Stimulated activated naive CD8-positive, alpha-beta T cell treated with anti-CD3 and anti-CD28 coated beads, Interleukin-15, amount 100 ng/mL, for 72 hours (primary cell): ENCODE results near the gene FIBP.
"Not testable (repeated sequence)": the region's sequence is repeated elsewhere in the genome, so short reads cannot be mapped to it uniquely, and the experiment has no call there.

Source experiments
- ATAC-seq: fragments of 150-1000 bp; cut with Tn5 transposase; 2 replicates; pipeline ENCODE4 v1.10.0; 2021; ENCODE audit warnings: mild to moderate bottlenecking, moderate library complexity
- DNase-seq, 2 donors: peaks; one replicate each; pipeline ENCODE4 v3.0.0; 2021 to 2022
- H3K27ac Mint-ChIP-seq, 2 donors: one replicate each; pipeline ENCODE4 v1.8.0; 2022; ENCODE audit warnings: mild to moderate bottlenecking in 2 of 2, mixed read lengths in 2 of 2, moderate library complexity in 2 of 2
- H3K27me3 Mint-ChIP-seq: one replicate; pipeline ENCODE4 v1.8.0; 2022; ENCODE audit warnings: mixed read lengths
- H3K4me1 Mint-ChIP-seq: one replicate; pipeline ENCODE4 v1.8.0; 2022; ENCODE audit warnings: mild to moderate bottlenecking, mixed read lengths
- H3K4me3 Mint-ChIP-seq, 2 donors: one replicate each; pipeline ENCODE4 v1.8.0; 2022; ENCODE audit warnings: mild to moderate bottlenecking in 2 of 2, mixed read lengths in 2 of 2, moderate library complexity in 1 of 2
- H3K9me3 Mint-ChIP-seq, 2 donors: one replicate each; pipeline ENCODE4 v1.8.0; 2022; ENCODE audit warnings: mixed read lengths in 2 of 2

FIBP gene

DNA sequence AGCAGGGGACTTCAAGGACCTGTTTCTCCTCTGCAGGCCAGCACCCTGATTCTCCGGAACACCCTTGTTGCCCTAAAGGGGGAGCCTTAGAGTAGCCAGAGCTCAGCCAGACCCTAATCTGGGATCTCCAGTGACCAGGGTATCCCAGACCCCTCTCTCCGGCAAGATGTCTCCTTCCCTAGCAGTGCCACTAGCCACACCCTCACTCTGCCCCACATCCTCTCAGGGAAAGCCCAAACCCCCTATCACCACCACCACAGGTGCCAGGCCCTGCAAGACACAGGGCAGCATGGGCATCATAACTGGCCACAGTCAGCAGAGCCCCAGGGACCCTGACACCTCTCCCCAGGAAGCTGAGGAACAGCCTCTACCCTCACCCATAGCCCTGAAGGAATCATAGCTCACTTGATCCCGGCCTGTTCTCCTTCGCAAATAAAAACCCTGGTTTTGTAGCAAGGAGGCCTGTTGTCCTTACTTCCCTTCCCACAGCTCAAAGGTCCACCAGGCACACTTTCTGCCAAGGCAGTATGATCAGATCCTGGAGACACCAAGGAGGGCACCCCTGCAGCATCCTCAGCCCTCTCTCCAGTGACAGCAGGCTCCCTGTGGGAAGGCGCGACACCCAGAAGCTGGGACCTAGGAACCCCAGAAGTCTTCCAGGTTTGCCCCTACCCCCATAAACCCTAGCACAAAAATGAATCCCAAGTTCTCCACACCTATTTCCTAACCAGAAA is 34.9 kb downstream of the FIBP start:
- ATAC-seq, result no peak
- Mint-ChIP-seq H3K27ac (peak overlapping the region in 1 of 2 donors; percentile 97), H3K9me3 (peaks cover 0 to 9% of the 10 kb centered on the region in 2 donors), H3K4me3 (no peak overlapping the region), H3K27me3 (no peaks in the 10 kb centered on the region), H3K4me1 (peaks cover 50% of the 10 kb centered on the region)
- DNase-seq, result no peak

DNA sequence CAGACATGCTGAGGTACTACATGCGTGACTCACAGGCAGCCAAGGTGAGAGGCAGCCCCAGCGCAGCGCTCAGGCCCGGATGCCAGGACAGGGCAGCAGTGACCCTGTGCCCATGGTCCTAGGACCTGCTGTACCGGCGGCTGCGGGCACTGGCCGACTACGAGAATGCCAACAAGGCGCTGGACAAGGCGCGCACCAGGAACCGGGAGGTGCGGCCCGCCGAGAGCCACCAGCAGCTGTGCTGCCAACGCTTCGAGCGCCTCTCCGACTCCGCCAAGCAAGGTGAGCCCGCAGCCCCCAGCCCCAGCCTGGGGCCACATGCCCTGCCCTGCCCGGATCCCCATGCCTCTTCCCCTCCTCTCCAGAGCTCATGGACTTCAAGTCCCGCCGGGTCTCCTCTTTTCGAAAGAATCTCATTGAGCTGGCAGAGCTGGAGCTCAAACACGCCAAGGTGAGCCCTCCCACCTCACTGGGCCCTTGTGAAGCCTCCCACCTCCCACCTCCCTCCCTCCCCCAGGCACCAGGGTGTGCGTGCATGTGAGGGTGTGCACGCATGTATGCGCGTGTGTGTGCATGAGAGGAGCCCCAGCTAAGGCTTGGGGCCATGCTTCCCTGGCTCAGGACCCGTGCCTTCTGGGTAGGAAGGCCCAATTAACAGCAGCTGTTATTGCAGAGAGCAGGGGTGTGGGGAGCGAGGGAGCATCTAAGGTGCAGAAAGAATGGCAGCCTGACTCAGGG is 35.6 kb downstream of the FIBP start:
- H3K27ac Mint-ChIP-seq, result peak overlapping the region in 1 of 2 donors; percentile 77
- H3K9me3 Mint-ChIP-seq, result peaks cover 0 to 9% of the 10 kb centered on the region in 2 donors
- no peak for ATAC-seq
- H3K4me3 Mint-ChIP-seq, result no peak overlapping the region
- peaks cover 47% of the 10 kb centered on the region for H3K4me1 Mint-ChIP-seq
- no peak for DNase-seq
- H3K27me3 Mint-ChIP-seq, result no peaks in the 10 kb centered on the region

DNA sequence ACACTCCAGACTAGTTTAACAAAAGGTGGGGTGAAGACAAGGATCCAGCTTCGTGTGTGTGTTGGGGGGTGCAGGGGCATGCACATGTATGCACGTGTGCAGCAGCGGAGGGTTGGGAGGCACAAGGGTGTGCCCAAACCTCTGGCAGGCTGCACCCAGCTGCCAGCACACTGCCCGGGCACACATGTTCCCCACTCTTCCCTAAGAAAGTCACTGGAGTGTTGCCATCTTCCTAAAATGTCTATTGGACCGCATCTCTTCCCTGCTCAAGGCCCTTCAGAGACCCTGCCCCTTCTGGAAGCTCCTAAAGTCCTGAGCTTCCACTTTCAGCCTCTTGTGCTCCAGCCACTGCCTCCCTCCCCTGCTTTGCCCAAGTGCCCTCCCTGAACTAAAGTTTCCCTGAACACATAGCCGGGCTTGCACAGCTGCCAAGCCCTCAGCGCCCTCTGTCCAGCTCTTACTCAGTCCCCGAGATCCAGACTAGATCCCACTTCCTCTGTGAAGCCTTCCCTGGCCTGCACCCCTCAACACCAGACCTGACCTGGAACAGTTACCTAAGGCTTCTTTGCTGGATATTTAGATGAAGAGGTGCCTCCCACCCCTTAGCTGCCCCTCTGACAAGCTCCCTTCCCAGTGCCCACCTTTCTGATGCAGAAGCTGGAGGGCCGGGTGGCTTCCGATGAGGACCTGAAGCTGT is 36.3 kb downstream of the FIBP start:
- H3K4me1 Mint-ChIP-seq, result peaks cover 47% of the 10 kb centered on the region
- no peak overlapping the region for H3K4me3 Mint-ChIP-seq
- ATAC-seq (no peak), DNase-seq (no peak)
- peaks cover 0 to 9% of the 10 kb centered on the region in 2 donors for H3K9me3 Mint-ChIP-seq
- H3K27ac Mint-ChIP-seq, result peak overlapping the region in 1 of 2 donors; percentile 77
- no peaks in the 10 kb centered on the region for H3K27me3 Mint-ChIP-seq

DNA sequence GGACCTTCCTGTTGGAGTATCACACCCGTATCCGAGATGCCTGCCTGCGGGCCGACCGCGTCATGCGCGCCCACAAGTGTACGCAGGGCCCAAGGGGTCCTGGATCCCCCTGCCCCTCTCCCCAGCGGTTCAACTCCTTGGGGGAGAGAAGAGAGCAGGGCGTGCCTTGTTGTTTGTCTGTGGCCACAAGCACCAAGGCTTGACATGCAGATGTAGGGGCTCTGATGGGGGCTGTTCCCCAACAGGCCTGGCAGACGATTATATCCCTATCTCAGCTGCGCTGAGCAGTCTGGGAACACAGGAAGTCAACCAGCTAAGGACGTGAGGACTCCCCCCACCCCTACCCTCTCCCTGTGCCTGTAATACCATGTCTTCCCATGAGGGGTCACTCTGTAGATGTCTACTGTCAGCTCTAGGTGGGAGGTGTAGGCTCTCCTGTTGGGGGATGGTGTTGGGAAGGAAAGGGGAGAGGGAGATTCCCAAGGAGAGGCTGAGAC is 37.1 kb downstream of the FIBP start:
- H3K4me1 Mint-ChIP-seq, result peaks cover 38% of the 10 kb centered on the region
- peaks cover 0 to 9% of the 10 kb centered on the region in 2 donors for H3K9me3 Mint-ChIP-seq
- ATAC-seq (peak; percentile 6), DNase-seq (peak in 1 of 2 donors; percentile 34)
- H3K27me3 Mint-ChIP-seq, result no peaks in the 10 kb centered on the region
- H3K4me3 Mint-ChIP-seq, result no peak overlapping the region
- H3K27ac Mint-ChIP-seq, result no peak overlapping the region

DNA sequence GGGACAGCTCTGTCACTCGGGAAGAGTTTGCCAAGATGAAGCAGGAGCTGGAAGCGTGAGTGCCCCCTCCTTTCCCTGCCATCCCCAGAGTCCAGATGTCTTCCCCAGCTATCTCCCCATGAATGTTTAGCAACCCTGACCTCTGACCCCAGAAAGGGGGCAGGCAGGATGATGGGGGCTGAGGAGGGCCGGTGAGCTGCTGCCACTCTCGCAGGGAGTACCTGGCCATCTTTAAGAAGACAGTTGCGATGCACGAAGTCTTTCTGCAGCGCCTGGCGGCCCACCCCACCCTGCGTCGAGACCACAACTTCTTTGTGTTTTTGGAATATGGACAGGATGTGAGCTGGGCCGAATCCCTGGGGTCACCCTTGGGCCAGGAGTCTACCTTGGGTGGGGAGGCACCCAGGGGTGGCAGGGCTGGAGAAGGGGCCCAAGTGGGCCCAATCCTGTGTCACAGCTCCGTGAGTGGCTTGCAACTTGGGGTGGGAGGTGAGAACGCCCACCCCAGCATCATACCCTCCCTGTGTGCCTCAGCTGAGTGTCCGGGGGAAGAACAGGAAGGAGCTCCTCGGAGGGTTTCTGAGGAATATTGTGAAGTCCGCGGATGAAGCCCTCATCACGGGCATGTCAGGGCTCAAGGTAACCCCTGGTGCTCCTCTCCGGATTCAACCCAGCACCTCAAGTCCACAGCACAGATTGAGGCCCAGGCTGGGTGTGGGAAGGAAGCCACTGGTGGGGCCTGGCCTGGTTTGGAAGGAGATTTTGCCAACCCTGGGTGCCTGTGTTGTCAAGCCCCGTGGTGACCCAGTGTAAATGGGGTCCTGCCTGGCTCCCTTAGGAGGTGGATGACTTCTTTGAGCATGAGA is 37.8 kb downstream of the FIBP start:
- H3K4me1 Mint-ChIP-seq, result peaks cover 32% of the 10 kb centered on the region
- H3K27me3 Mint-ChIP-seq, result no peaks in the 10 kb centered on the region
- peak overlapping the region in 1 of 2 donors; percentile 89 for H3K27ac Mint-ChIP-seq
- H3K4me3 Mint-ChIP-seq, result peak overlapping the region in 1 of 2 donors; percentile 31
- peaks cover 0 to 9% of the 10 kb centered on the region in 2 donors for H3K9me3 Mint-ChIP-seq
- DNase-seq (no peak), ATAC-seq (peak; percentile 29)

DNA sequence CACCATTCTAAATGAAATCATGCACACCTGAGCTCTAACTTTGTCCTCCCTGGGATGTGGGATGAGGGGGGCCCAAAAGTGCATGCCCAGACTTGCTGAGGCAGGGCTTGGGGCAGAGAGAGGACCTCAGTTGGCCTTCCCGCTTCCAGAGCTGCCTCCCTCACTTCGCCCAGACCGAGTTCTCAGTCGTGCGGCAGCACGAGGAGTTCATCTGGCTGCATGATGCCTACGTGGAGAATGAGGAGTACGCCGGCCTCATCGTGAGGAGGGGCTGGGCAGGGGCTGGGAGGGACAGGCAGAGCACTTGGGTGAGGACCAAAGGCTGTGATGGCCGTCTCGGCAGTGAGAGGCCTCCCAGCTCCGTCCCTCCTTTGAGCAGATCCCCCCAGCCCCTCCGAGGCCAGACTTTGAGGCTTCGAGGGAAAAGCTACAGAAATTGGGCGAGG is 38.5 kb downstream of the FIBP start:
- Mint-ChIP-seq H3K9me3 (peaks cover 0 to 9% of the 10 kb centered on the region in 2 donors), H3K4me3 (peak overlapping the region in 1 of 2 donors; percentile 31), H3K4me1 (peaks cover 25% of the 10 kb centered on the region), H3K27ac (peak overlapping the region in 1 of 2 donors; percentile 89), H3K27me3 (no peaks in the 10 kb centered on the region)
- DNase-seq (no peak), ATAC-seq (peak; percentile 26)

GRCh38 chr11:65849366-65849765 is 38.9 kb downstream of the FIBP start:
- H3K9me3 Mint-ChIP-seq, result peaks cover 0 to 9% of the 10 kb centered on the region in 2 donors
- no peak overlapping the region for H3K4me3 Mint-ChIP-seq
- H3K27ac Mint-ChIP-seq, result peak overlapping the region in 1 of 2 donors; percentile 86
- no peaks in the 10 kb centered on the region for H3K27me3 Mint-ChIP-seq
- DNase-seq (no peak), ATAC-seq (peak; percentile 30)
- peaks cover 21% of the 10 kb centered on the region for H3K4me1 Mint-ChIP-seq

DNA sequence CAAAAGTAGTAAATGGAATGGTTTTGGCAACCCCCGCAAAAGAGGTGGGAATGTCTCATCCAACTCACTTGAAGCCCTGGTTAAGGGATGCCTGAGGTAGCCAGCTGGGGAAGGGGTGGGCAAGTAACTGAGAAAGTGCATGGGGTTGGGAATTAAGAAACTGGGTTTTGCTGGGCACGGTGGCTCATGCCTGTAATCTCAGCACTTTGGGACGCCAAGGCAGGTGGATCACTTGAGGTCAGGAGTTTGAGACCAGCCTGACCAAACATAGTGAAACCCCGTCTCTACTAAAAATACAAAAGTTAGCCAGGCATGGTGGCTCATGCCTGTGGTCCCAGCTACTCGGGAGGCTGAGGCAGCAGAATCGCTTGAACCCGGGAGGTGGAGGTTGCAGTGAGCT is 39.6 kb downstream of the FIBP start:
- H3K9me3 Mint-ChIP-seq, H3K4me3 Mint-ChIP-seq, H3K27me3 Mint-ChIP-seq, DNase-seq, ATAC-seq, H3K27ac Mint-ChIP-seq: not testable (repeated sequence)
- peaks cover 14% of the 10 kb centered on the region for H3K4me1 Mint-ChIP-seq

GRCh38 chr11:65847746-65848145 is 40.5 kb downstream of the FIBP start:
- no peak for DNase-seq
- Mint-ChIP-seq H3K9me3 (peaks cover 0 to 9% of the 10 kb centered on the region in 2 donors), H3K4me3 (no peak overlapping the region), H3K27ac (no peak overlapping the region), H3K4me1 (peaks cover 7% of the 10 kb centered on the region), H3K27me3 (no peaks in the 10 kb centered on the region)
- ATAC-seq, result no peak

GRCh38 chr11:65844231-65844872 is 43.9 kb downstream of the FIBP start:
- H3K27me3 Mint-ChIP-seq, result no peaks in the 10 kb centered on the region
- no peak overlapping the region for H3K4me3 Mint-ChIP-seq
- DNase-seq (no peak), ATAC-seq (no peak)
- H3K27ac Mint-ChIP-seq, result no peak overlapping the region
- H3K9me3 Mint-ChIP-seq, result no peaks in the 10 kb centered on the region
- no peaks in the 10 kb centered on the region for H3K4me1 Mint-ChIP-seq

GRCh38 chr11:65843811-65844210 is 44.5 kb downstream of the FIBP start:
- no peaks in the 10 kb centered on the region for H3K27me3 Mint-ChIP-seq
- no peak for ATAC-seq
- no peaks in the 10 kb centered on the region for H3K4me1 Mint-ChIP-seq
- no peaks in the 10 kb centered on the region for H3K9me3 Mint-ChIP-seq
- DNase-seq, result no peak
- no peak overlapping the region for H3K4me3 Mint-ChIP-seq
- H3K27ac Mint-ChIP-seq, result no peak overlapping the region

DNA sequence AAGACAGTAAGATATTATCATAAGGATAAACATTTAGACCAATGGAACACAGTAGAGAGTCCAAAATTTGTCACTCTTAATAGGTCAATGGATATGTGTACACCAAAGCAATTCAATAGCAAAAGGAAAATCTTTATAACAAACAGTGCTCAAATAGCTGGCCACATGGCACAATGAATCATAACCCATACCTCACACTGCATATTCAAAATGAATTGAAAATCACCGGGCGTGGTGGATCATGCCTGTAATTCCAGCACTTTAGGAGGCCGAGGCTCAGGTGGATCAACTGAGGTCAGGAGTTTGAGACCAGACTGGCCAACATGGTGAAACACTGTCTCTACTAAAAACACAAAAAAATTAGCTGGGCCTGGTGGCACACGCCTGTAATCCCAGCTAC is 46.1 kb downstream of the FIBP start:
- Mint-ChIP-seq H3K4me3 (no peak overlapping the region), H3K4me1 (no peaks in the 10 kb centered on the region), H3K27ac (no peak overlapping the region), H3K9me3 (no peaks in the 10 kb centered on the region), H3K27me3 (no peaks in the 10 kb centered on the region)
- no peak for ATAC-seq
- DNase-seq, result no peak

DNA sequence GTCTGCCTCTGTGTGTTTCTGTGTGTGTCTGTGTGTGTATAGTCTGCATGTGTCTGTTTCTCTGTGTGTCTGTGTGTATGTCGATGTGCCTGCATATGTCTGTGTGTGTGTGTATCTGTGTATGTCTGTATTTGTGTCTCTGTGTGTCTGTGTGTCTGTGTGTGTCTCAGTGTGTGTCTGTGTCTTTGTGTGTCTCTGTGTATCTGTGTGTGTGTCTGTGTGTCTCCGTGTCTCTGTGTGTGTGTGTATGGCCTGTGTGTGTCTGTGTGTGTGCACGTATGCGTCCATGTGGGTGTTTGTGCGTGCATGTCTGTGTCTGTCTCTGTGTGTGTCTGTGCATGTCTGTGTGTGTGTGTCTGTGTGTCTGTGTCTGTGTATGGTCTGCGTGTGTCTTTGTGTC is 54.1 kb downstream of the FIBP start:
- no peak overlapping the region for H3K27ac Mint-ChIP-seq
- DNase-seq, result no peak
- peaks cover 21% of the 10 kb centered on the region for H3K4me1 Mint-ChIP-seq
- H3K4me3 Mint-ChIP-seq, result no peak overlapping the region
- ATAC-seq, result peak; percentile 39
- peaks cover 12% of the 10 kb centered on the region for H3K27me3 Mint-ChIP-seq
- peaks cover 0 to 5% of the 10 kb centered on the region in 2 donors for H3K9me3 Mint-ChIP-seq
